GM18909 (cell line): Measurements from ENCODE around the gene AFF1.

ENCODE experiments used
- ATAC-seq: cut with Tn5 transposase; IDR thresholded peaks from one replicate; pipeline ENCODE4 v1.9.1; 2021; ENCODE audit warnings: mild to moderate bottlenecking; ENCODE audit not compliant: unreplicated experiment, poor library complexity

AFF1 gene

DNA sequence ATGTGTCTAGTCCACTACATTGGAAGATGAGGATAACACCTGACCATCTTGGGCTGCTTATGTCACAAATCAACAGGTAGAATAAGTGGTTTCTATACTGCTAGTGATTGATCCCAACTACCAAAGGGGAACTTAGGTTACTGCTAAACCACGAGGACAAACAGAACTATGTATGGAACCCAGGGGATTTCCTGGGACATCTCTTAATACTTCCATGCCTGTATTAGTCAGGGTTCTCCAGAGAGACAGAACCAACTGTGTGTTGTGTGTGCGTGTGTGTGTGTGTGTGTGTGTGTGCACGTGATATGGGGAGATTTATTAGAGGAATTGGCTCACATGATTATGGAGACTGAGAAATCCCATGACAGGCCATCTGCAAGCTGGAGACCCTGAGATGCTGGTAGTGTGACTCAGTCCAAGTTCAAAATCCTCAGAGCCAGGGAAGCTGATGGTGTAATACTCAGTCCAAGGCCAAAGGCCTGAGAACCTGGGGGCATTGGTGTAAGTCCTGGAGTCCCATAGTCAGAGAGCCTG is 16.2 kb upstream of the AFF1 start:
- no peak for ATAC-seq

DNA sequence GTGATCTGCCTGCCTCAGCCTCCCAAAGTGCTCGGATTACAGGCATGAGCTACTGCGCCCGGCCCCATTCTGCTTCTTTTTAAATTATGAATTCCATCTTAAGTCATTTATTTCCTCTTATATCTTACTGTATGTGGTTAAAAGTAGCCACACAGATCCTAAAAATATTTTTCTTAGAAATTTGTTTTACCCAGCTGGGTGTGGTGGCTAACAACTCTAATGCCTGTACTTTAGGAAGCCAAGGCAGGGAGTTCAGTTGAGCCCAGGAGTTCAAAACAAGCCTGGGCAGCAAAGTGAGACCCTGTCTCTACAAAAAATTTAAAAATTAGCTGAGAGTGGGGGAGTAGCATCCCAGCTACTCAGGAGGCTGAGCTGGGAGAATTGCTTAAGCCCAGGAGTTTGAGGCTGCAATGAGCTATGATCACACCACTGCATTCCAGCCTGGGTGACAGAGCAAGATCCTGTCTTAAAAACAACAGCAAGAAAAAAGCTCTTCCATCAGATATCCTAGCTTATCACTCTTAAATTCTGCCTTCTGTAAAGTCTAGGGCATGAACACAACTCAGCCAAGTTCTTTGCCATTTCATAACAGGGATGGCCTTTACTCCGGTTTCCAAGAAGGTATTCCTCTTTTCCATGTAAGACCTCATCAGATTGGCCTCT is 15.1 kb upstream of the AFF1 start:
- no peak for ATAC-seq

DNA sequence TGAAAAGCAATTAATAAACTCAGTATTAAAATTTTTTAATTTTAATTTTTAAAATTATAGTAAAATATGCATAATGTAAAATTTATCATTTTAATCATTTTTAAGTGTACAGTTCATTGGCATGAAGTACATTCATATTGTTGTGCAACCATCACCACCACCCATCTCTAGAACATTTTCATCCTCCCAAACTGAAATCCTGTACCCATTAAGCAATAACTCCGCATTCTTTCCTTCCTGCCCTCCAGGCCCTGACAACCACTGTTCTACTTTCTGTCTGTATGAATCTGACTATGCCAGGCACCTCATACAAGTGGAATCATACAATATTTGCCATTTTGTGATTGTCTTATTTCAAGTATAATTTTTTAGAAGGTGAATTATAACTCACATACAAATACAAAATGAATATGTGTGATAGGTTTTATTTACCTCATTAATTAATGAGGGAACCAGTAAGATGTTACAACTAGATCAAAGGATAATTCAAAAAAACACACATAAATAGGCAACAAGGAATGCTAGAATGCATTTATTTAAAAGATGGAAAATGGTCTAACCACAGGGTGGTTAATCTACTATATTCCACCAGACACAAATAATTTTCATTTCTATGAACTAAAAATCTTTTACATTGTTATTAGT is 13.1 kb upstream of the AFF1 start:
- ATAC-seq = no peak

DNA sequence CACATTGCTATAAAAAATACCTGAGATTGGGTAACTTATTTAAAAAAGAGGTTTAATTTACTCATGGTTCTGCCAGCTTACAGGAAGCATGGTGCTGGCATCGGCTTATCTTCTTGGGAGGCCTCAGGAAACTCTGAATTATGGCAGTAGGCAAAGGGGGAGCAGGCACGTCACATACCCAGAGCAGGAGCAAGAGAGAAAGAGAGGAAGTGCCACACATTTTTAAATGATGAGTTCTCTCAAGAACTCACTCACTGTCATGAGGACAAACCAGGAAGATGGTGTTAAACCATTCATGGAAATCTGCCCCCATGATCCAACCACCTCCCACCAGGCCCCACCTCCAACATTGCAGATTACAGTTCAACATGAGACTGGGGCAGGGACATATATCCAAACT is 10.0 kb upstream of the AFF1 start:
- no peak for ATAC-seq

DNA sequence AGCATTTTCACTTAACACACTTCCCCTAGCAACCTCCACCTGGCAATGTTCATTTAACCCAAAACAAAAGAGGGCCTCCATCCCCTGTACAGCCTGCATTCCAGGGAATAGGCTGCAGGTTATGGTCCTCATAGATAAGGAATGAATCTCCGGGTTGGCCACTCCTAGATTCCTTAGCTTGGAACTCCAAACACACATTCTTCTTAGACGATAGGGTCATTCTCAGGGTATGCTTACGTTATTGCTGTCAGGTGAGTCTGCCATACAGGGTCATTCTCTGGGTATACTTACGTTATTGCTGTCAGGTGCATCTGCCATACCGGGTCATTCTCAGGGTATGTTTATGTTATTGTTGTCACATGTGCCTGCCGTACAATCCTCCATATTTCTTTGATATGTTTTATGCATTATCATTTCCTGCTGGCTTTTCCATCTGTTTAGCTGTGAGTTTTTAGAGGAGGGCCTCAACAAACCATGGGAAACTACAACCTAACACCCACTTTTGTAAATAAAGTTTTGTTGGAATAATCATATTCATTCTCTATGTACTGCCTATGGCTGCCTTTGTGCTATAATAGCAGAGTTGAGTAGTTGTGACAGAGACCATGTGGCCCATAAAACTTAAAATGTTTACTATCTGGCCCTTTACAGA is 8.2 kb upstream of the AFF1 start:
- no peak for ATAC-seq

DNA sequence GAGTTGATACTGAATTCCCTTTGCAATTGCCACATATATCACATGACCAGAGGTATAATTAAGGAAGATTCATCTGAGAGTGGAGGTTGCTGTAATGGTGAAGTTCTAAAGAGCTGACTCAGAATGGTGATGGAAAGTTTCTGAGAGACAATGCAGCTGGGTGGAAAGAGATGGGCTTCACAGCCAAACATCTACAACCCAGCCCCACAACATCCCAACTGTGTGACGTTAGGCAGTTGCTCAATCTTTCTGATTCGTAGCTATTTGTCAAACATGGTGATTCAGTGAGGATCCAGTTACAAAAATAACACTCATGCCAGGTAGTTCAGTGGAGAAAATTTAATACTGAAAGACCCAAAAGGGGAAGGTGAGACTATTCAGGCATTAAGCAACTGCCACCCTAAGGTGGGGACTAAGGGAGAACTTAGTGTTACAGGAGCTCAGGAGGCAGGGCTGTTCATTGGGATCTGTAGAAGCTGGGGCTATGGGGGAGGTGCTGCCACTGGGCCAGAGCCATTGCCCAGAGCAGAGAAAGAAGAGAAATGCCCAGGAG is 6.9 kb upstream of the AFF1 start:
- ATAC-seq = peak; percentile 23

DNA sequence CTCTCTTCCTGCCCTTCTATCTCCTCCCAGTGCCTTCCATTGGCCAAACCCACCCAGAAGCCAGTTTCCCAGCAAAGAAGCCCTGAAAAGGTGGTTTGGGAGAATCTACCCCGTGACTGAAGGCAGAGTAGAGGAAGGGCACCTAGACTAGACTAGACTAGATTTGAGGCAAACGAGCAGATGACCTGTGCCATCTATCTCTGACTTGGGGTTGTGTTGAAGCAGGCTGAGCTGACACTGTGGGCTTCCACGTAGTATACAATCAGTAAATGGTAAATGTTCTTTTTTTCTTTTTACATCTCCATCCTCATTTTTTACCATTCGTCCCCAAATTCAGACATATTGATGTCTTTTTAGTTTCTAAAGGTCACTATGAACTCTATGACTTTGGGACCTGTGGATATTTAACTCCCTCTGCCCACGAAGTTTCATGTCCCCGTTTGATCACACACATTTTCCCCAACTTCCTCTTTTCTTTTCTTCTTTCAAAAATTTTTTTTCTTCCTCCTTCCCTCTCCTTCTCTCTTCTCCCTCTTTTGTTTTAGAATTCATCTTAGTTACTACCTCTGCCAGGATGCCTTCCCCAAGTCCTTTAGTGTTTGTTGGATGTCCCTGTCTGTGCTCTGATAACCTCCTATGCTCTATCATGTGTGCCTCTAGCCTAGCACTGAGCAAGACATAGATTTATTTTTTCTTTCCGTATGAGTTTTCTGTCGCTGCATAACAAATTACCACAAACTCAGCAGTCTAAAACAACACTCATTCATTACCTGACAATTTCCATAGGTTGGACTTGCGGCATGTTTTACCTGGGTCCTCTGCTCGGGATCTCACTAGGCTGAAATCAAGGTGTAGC is 6.2 kb upstream of the AFF1 start:
- peak; percentile 54 for ATAC-seq

DNA sequence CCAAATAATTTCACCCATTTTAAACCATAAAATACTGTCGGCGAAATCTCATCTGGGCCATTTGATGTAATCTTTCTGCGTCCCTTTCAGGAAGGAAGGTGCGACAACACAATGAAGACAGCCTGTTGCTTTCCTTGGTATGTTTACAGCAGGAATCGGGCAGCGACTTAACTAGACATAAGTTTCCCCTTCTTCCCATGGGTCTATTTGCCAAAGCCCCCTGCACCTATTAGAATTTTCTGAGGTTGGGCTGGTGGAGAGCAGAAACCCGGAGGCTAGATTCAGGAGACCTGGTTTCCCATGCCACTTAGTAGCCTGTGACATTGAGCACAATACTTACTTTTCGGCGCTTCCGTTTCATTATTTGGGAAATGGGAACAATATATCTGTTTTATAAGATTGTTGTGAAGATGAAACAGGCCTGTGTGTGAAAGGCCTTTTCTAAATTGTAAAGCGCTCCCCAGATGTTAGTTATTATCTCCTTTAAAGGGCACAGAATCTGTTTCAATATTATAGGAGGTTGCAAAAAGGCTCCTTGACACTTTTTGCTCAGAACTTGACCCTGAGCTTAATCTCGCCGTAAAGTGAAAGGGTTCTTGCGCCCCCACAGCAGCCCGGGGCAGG is 552 bp upstream of the AFF1 start:
- ATAC-seq = no peak

DNA sequence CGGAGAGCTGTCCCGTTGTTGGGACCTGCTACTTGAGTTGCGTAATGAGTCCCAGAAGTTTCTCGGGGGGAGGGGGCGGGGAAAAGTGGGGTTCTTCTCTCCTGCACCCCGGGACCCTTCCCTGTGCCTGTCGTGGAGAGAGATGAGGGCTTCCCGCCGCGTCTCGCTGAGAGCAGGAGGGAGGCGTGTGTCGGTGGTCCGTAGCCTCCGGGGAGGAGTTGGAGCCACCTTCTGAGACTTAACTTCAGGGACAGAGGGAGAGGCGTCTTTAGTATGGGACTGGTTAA is 698 bp downstream of the AFF1 start:
- no peak for ATAC-seq

DNA sequence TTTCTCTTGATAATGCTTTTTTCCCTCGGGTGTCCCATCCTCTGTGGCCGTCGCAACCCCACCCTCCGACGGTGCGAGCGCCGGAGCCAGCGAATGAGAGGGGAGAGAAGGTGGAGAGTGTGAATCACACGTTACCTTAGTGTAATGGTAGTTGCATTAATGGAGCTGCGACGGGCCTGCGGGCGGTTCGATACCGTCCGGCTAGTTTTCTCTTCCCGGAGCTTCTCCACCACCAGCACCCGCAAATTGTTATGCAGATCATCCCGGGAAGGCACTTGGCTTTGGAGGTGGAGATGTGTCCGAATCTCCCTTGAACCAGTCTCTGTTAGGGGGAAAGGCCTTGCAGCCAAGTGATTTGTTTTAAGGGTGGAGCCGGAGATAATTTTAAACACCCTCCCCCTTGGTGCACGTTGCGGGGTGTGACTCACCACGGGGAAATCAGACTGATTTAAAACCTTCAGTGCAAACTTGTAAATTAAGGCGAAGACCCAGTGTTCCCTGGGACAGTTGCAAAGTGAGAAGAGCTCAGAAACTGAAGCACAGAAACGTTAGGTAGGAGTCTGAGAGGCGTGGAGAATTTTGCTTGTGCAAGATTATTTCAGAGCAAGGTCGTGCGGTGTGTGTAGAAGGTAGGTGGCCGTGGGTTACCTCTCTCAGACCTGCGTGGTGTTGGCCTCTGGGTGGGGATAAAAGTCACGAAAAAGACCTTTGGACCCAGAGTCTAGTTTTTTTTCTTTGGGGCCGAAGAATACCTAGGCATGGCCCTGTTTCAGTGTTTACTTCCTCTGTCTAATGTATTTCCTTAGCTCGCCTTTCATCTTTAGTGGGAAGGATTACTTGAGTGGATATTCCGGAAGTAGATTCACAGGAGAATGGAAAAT is 1.3 kb downstream of the AFF1 start:
- peak; percentile 36 for ATAC-seq

DNA sequence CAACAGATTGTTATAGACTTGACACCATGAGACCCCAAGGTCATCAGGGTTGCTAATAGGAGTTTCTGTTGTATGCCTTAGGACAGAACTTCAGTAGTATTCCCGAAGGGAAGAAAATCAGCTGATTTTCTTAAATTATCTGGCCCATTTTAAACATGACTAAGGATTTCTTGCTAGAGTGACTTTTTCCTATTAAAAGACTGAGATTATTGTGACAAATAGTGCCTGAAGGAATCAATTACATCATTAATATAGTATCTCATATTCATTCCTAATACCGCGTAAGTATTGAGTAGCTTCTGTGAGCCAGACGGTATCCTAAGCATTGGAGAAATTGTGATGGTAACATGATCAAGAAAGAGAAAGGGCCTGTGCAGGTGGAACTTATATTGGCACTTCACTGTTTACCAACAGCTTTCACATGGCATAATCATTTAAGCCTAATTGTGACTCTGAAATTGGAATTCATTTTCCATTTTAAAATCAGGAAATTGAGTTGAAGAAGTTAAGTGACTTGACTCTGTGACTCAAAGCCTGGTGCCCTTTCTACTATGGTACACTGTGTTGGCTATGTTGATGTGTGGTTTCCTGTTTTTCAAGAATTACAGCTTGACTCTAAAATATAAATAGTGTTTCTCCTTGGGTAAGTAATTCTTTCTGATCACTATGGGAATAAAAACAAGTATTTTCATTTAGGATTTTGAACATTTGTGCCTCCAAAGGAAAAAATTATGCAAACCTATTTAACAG is 4.1 kb downstream of the AFF1 start:
- ATAC-seq = no peak

DNA sequence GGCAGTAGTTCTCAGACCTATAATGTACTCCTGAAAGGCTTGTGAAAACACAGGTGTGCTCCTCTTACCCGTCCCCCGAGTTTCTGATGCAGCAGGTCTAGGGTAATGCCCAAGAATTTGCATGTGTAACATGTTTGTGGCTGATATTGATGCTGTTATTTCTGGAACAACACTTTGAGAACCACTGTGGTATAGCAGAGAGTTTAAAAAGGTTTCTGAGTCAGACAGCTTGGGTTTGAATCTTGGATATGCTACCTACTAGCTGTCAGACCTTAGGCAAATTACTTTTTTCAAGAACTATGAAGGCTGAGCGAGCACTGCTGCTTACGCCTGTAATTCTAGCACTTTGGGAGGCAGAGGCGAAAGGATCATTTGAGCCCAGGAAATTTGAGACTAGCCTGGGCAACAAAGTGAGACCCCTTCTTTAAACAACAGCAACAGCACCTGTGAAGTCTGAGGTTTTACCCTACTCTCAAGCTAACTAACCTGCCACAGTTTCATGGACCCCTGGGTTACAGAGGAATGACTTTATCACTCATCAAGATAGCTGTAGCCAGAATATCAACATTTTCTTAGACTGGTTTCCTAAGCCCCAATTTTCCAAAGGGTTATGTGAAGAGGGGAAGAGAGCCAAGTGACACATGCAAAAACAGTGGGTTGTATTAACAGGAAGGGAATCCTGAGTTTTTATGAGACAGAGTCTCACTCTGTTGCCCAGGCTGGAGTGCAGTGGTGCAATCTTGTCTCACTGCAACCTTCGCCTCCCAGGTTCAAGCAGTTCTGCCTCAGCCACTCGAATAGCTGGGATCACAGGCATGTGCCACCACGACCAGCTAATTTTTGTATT is 5.1 kb downstream of the AFF1 start:
- ATAC-seq = peak; percentile 64

DNA sequence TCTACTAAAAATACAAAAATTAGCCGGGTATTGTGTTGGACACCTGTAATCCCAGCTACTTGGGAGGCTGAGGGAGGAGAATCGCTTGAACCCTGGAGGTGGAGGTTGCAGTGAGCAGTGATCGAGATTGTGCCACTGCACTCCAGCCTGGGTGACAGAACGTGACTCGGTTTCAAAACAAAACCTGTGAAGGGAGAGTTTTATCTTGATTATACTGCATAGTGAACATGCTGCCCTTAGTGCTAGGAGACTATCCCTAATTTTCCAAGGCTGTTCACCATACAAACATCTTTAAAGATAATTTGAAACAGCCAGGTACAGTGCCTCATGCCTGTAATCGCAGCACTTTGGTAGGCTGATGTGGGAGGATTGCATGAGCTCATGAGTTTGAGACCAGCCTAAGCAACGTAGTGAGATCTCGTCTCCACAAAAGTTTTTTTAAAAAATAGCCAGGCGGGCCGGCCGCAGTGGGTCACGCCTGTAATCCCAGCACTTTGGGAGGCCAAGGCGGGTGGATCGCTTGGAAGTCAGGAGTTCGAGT is 6.2 kb downstream of the AFF1 start:
- no peak for ATAC-seq

DNA sequence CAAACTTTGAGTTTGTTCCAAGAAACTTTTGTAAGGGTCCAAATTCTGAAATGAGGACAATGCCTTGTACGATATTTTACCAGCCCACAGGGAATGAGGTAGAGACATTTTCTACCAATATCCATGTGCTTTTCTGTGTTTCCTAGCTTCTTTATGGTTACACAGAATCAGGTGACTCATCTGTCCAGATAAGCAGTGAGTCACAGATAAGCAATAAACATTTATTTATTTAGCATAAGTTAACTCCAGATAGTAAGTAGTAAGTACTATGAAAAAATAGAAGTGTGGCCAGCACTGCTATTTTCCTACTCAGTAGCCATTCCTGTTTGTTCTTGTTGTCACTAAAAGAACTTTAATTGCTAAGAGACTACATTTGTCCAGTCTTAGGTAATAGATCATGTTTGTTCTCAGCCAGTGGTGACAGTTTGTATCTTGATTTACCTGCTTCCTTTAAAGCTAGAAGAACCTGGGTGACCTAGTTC is 7.4 kb downstream of the AFF1 start:
- no peak for ATAC-seq

DNA sequence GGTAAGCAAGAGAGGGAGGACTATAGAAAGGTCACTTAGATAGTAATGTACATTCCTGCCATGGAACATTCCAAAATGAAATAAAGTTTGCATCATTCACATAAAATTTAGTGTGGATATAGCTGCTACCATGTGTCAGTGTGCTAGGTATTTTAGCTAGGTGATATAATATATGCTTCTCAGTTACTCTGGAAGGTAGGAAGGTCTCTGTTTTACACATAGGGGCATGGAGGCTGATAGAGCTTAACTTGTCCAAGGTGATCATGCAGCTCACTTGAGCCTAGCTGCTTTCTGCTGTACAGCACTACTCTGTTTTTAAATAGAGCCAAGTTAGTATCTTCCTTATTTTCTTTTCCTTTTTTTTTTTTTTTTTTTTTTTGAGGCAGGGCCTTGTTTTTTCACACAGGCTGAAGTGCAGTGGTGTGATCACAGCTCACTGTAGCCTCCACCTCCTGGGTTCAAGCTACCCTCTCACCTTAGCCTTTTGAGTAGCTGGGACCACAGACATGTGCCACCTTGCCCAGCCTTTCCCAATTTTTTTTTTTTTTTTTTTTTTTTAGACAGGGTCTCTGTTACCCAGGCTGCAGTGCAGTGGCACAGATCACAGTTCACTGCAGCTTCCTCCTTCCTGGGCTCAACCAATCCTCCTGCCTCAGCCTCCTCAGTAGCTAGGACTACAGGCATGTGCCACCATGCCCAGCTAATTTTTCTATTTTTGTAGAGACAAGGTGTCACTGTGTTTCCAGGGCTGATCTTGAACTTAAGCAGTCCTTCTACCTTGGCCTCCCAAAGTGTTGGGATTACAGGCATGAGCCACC is 10.4 kb downstream of the AFF1 start:
- no peak for ATAC-seq

DNA sequence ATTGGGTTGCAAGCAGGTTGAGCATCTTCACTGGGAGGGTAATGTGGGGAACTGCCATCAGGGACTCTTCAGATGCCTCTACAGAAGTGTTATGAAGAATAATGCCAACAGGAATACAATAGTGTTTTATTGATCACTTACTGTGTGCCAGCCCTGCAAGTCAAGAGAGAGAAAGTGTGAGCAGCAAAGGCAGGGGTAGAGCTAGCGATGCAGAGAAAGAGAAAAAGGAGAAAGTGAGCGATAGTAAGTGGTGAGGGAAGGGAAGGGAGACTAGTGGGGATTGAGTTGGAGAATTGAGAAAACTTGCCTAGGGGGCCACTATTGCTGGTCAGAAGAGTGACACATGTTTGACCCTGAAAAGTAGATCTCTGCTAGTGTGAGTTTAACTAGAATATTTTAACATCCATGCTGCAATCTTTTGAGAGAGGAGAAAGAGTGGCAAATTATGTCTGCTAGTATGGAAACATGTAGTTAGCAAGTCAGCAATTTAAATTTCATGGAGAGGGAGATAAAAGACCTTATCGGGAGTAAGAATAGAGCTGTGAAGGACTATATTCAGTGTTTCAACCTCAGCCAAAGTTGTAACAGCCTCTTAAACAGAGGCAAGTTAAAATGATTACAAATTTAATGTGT is 12.2 kb downstream of the AFF1 start:
- ATAC-seq = peak; percentile 16
